Measurements from ENCODE around the gene SLC16A2.

DNA sequence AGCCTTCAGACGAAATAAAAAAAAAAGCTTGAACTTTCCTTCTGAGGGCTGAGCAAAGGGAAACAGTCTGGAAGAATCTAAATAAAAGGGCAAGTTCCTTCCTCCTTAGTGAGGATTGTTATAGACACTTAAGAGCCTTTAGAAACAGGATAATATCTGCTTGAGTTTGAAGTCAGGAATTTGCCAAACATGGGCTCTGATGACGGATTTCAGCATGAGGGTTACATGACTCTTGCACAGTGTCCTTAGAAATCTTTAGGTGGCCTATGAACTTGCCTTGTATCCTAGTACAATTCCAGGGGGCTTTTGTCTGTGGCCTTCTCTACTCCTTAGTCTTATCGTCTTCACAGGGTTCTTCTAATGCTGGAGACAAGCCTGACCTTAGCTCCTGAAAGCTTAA lies 99.0 kb downstream of the SLC16A2 start:
- TF ChIP-seq, protein P1, sequence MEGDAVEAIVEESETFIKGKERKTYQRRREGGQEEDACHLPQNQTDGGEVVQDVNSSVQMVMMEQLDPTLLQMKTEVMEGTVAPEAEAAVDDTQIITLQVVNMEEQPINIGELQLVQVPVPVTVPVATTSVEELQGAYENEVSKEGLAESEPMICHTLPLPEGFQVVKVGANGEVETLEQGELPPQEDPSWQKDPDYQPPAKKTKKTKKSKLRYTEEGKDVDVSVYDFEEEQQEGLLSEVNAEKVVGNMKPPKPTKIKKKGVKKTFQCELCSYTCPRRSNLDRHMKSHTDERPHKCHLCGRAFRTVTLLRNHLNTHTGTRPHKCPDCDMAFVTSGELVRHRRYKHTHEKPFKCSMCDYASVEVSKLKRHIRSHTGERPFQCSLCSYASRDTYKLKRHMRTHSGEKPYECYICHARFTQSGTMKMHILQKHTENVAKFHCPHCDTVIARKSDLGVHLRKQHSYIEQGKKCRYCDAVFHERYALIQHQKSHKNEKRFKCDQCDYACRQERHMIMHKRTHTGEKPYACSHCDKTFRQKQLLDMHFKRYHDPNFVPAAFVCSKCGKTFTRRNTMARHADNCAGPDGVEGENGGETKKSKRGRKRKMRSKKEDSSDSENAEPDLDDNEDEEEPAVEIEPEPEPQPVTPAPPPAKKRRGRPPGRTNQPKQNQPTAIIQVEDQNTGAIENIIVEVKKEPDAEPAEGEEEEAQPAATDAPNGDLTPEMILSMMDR (IDR thresholded peaks at IDR 0.05) = no peak
- TF ChIP-seq, protein P2, sequence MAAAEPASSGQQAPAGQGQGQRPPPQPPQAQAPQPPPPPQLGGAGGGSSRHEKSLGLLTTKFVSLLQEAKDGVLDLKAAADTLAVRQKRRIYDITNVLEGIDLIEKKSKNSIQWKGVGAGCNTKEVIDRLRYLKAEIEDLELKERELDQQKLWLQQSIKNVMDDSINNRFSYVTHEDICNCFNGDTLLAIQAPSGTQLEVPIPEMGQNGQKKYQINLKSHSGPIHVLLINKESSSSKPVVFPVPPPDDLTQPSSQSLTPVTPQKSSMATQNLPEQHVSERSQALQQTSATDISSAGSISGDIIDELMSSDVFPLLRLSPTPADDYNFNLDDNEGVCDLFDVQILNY (CRISPR knock-in tag; IDR thresholded peaks at IDR 0.05) = no peak
- TF ChIP-seq SMAD3 (CRISPR knock-in tag; IDR thresholded peaks at IDR 0.05; ENCODE audit: borderline replicate concordance) (no peak), TEAD4 (CRISPR knock-in tag; IDR thresholded peaks at IDR 0.05) (no peak), FOXK1 (CRISPR knock-in tag; IDR thresholded peaks at IDR 0.05) (no peak), SMAD4 (CRISPR knock-in tag; IDR thresholded peaks at IDR 0.05) (no peak), ZNF263 (CRISPR knock-in tag; IDR thresholded peaks at IDR 0.05; ENCODE audit: low read depth) (no peak), ZNF317 (CRISPR knock-in tag; IDR thresholded peaks at IDR 0.05; ENCODE audit: borderline replicate concordance, low read depth) (no peak), CBFB (CRISPR knock-in tag; IDR thresholded peaks at IDR 0.05; ENCODE audit: low read depth) (no peak)
- TF ChIP-seq, protein P3, sequence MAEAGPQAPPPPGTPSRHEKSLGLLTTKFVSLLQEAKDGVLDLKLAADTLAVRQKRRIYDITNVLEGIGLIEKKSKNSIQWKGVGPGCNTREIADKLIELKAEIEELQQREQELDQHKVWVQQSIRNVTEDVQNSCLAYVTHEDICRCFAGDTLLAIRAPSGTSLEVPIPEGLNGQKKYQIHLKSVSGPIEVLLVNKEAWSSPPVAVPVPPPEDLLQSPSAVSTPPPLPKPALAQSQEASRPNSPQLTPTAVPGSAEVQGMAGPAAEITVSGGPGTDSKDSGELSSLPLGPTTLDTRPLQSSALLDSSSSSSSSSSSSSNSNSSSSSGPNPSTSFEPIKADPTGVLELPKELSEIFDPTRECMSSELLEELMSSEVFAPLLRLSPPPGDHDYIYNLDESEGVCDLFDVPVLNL (CRISPR knock-in tag; IDR thresholded peaks at IDR 0.05; ENCODE audit: borderline replicate concordance, low read depth) = no peak
- TF ChIP-seq, protein P4, sequence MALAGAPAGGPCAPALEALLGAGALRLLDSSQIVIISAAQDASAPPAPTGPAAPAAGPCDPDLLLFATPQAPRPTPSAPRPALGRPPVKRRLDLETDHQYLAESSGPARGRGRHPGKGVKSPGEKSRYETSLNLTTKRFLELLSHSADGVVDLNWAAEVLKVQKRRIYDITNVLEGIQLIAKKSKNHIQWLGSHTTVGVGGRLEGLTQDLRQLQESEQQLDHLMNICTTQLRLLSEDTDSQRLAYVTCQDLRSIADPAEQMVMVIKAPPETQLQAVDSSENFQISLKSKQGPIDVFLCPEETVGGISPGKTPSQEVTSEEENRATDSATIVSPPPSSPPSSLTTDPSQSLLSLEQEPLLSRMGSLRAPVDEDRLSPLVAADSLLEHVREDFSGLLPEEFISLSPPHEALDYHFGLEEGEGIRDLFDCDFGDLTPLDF (CRISPR knock-in tag; IDR thresholded peaks at IDR 0.05) = no peak
- TF ChIP-seq, protein P5, sequence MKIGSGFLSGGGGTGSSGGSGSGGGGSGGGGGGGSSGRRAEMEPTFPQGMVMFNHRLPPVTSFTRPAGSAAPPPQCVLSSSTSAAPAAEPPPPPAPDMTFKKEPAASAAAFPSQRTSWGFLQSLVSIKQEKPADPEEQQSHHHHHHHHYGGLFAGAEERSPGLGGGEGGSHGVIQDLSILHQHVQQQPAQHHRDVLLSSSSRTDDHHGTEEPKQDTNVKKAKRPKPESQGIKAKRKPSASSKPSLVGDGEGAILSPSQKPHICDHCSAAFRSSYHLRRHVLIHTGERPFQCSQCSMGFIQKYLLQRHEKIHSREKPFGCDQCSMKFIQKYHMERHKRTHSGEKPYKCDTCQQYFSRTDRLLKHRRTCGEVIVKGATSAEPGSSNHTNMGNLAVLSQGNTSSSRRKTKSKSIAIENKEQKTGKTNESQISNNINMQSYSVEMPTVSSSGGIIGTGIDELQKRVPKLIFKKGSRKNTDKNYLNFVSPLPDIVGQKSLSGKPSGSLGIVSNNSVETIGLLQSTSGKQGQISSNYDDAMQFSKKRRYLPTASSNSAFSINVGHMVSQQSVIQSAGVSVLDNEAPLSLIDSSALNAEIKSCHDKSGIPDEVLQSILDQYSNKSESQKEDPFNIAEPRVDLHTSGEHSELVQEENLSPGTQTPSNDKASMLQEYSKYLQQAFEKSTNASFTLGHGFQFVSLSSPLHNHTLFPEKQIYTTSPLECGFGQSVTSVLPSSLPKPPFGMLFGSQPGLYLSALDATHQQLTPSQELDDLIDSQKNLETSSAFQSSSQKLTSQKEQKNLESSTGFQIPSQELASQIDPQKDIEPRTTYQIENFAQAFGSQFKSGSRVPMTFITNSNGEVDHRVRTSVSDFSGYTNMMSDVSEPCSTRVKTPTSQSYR (CRISPR knock-in tag; IDR thresholded peaks at IDR 0.05) = no peak
